HepG2 (cell line): ENCODE measurements around the gene BUB1. TPM values are rescaled to one million over a fixed set of nuclear protein-coding genes. Genes with fewer than 3 reads are reported as not detected.

ENCODE experiments used
- ATAC-seq: fragments of 200-7000 bp; cut with Tn5 transposase; 3 replicates; pipeline ENCODE4 v1.9.1; 2020; ENCODE audit warnings: mild to moderate bottlenecking, moderate library complexity
- BruUV-seq: library from RNA; stranded (reverse); fragments of 400-500 nt; replicated peaks from 2 replicates; lab custom pipeline; 2021; lab: Mats Ljungman, UMichigan
- CTCF ChIA-PET: fragments of 300-600 bp; formaldehyde crosslinking; extraction: SDS; loops from one replicate; lab custom pipeline; 2021; ENCODE audit warnings: low total read pairs, inconsistent platforms, low intra/inter-chr PET ratio; lab: Yijun Ruan, JAX
- POLR2A ChIA-PET: fragments of 350-600 bp; sonication (Branson Sonifier 250); formaldehyde crosslinking; loops from one replicate; lab custom pipeline; 2020; ENCODE audit warnings: antibody characterized with exemption, inconsistent platforms; lab: Yijun Ruan, JAX
- DNase-seq: peaks from one replicate; pipeline ENCODE4 v3.0.0-alpha.2; 2015; ENCODE audit warnings: low spot score
- FAIRE-seq: peaks from 3 replicates; lab custom pipeline; 2011; peaks lifted over from hg19 to GRCh38; lab: Jason Lieb, UNC
- H2AFZ ChIP-seq: one replicate; pipeline ENCODE4 v1.6.1; 2011; ENCODE audit warnings: low read length, inconsistent platforms
- H3K27ac ChIP-seq: fragments of 300-600 bp; 3 replicates; pipeline ENCODE4 v1.8.0; 2011; ENCODE audit warnings: mixed run types, mild to moderate bottlenecking, mixed read lengths, low read length, inconsistent platforms; ENCODE audit not compliant: insufficient read depth; ENCODE audit errors: extremely low read length
- H3K27me3 ChIP-seq, 2 experiments: fragments of 200-600 bp in 1 of 2; 2 replicates in 1 of 2; 3 replicates in 1 of 2; pipeline versions ENCODE4 v1.6.0 to v1.8.0; 2011; ENCODE audit warnings: low read length in 2 of 2, mild to moderate bottlenecking in 2 of 2, moderate library complexity in 2 of 2, inconsistent platforms in 1 of 2; ENCODE audit not compliant: insufficient read depth in 2 of 2, control insufficient read depth in 1 of 2
- H3K36me3 ChIP-seq, 2 experiments: fragments of 200-600 bp in 1 of 2; replicated peaks in 1 of 2; 2 replicates in 1 of 2; 3 replicates in 1 of 2; pipeline versions ENCODE4 v1.5.1 to v1.8.0; 2011; ENCODE audit warnings: low read length in 2 of 2, inconsistent platforms in 1 of 2; ENCODE audit not compliant: insufficient read depth in 2 of 2, control insufficient read depth in 1 of 2
- H3K4me1 ChIP-seq: 2 replicates; pipeline ENCODE4 v1.5.1; 2012; ENCODE audit warnings: low read length, inconsistent platforms; ENCODE audit not compliant: insufficient read depth
- H3K4me2 ChIP-seq: 2 replicates; pipeline ENCODE4 v1.6.0; 2011; ENCODE audit warnings: low read depth, low read length, inconsistent platforms
- H3K4me3 ChIP-seq, 3 experiments: fragments of 200-600 bp in 1 of 3; sonication (generic), shearing (Covaris generic) in 1 of 3; replicated peaks in 1 of 3; 2 replicates each; pipeline ENCODE4 v1.5.1; 2011 to 2016; ENCODE audit warnings: low read length in 3 of 3, inconsistent platforms in 2 of 3, low read depth in 2 of 3, mild to moderate bottlenecking in 2 of 3, control low read depth in 1 of 3, mixed read lengths in 1 of 3; ENCODE audit not compliant: insufficient read depth in 1 of 3
- H3K79me2 ChIP-seq: one replicate; pipeline ENCODE4 v1.6.1; 2011; ENCODE audit warnings: low read length, inconsistent platforms; ENCODE audit not compliant: insufficient read depth
- H3K9ac ChIP-seq: 2 replicates; pipeline ENCODE4 v1.6.0; 2011; ENCODE audit warnings: mild to moderate bottlenecking, low read depth, low read length, inconsistent platforms; ENCODE audit not compliant: insufficient read depth
- H3K9me3 ChIP-seq: 2 replicates; pipeline ENCODE4 v1.5.1; 2012; ENCODE audit warnings: mild to moderate bottlenecking, low read length
- H4K20me1 ChIP-seq: 2 replicates; pipeline ENCODE4 v1.6.0; 2011; ENCODE audit warnings: inconsistent platforms, mild to moderate bottlenecking, low read length, moderate library complexity; ENCODE audit not compliant: insufficient read depth
- FOXP1 ChIP-seq, 2 experiments: fragments of 450-650 bp in 1 of 2; IDR thresholded peaks; 2 replicates each; pipeline ENCODE4 v1.6.1; 2017 to 2018; ENCODE audit warnings: antibody characterized with exemption in 1 of 2
- IRF2 ChIP-seq: IDR thresholded peaks from 2 replicates; pipeline ENCODE4 v1.6.1; 2018; ENCODE audit warnings: missing genetic modification reagents, missing compliant biosample characterization
- NFYC ChIP-seq: IDR thresholded peaks from 2 replicates; pipeline ENCODE4 v1.6.1; 2016; ENCODE audit warnings: missing genetic modification reagents, missing compliant biosample characterization
- PCBP1 ChIP-seq: fragments of 200-400 bp; formaldehyde crosslinking; IDR thresholded peaks from 2 replicates; pipeline ENCODE4 v1.6.1; 2017; ENCODE audit warnings: mild to moderate bottlenecking, low read depth, low read length, borderline replicate concordance
- PPARG ChIP-seq: conservative IDR thresholded peaks from 2 replicates; pipeline ENCODE4 v1.6.1; 2016; ENCODE audit warnings: missing biosample characterization, missing genetic modification reagents
- SOX13 ChIP-seq, 3 experiments: fragments of 450-650 bp in 1 of 3; sonication (generic) in 1 of 3; formaldehyde crosslinking in 1 of 3; IDR thresholded peaks in 2 of 3; conservative IDR thresholded peaks in 1 of 3; 2 replicates each; pipeline versions ENCODE4 v1.5.0 to v1.6.1; 2016 to 2020; ENCODE audit warnings: antibody characterized with exemption in 1 of 3, mild to moderate bottlenecking in 1 of 3, missing compliant biosample characterization in 1 of 3, missing genetic modification reagents in 1 of 3, moderate library complexity in 1 of 3
- ZBTB7A ChIP-seq: sonication (generic); formaldehyde crosslinking; IDR thresholded peaks from 2 replicates; pipeline ENCODE4 v1.8.0; 2022; ENCODE audit warnings: mild to moderate bottlenecking, missing genetic modification reagents
- ZMYM3 ChIP-seq: sonication (generic); formaldehyde crosslinking; IDR thresholded peaks from 2 replicates; pipeline ENCODE4 v1.5.1; 2020; ENCODE audit warnings: mild to moderate bottlenecking, missing genetic modification reagents
- ZNF143 ChIP-seq: sonication (generic); formaldehyde crosslinking; IDR thresholded peaks from 2 replicates; pipeline ENCODE4 v1.4.0; 2020; ENCODE audit warnings: missing genetic modification reagents
- ZNF264 ChIP-seq: sonication (generic); formaldehyde crosslinking; IDR thresholded peaks from 2 replicates; pipeline ENCODE4 v1.4.0; 2020; ENCODE audit warnings: missing genetic modification reagents
- ZNF3 ChIP-seq: IDR thresholded peaks from 2 replicates; pipeline ENCODE4 v1.7.0; 2017; ENCODE audit warnings: inconsistent platforms
- ZNF484 ChIP-seq: sonication (generic); formaldehyde crosslinking; IDR thresholded peaks from 2 replicates; pipeline ENCODE4 v1.5.1; 2020; ENCODE audit warnings: mild to moderate bottlenecking, low read depth, missing genetic modification reagents, borderline replicate concordance
- ZNF589 ChIP-seq: sonication (generic); formaldehyde crosslinking; conservative IDR thresholded peaks from 2 replicates; pipeline ENCODE4 v1.8.0; 2022; ENCODE audit warnings: mild to moderate bottlenecking, moderate library complexity, missing genetic modification reagents
- ZSCAN30 ChIP-seq: sonication (generic); formaldehyde crosslinking; IDR thresholded peaks from 2 replicates; pipeline ENCODE4 v1.5.0; 2020; ENCODE audit warnings: mild to moderate bottlenecking, missing genetic modification reagents
- WGBS: methylation state at CpG from one replicate; pipeline ENCODE4 v1.1.6; 2017; ENCODE audit warnings: low lambda C conversion rate; 5-methylcytosine and 5-hydroxymethylcytosine counted together
- in situ Hi-C: cut with HindIII; loops from 2 replicates; pipeline ENCODE4 v1.10.0; 2017; ENCODE audit warnings: low pct_unique_long_range_greater_than_20kb; ENCODE audit not compliant: extremely low pct_ligation_motif_present
- intact Hi-C: fragments of 100-400 bp; cut with micrococcal nuclease; formaldehyde crosslinking; loops from one replicate; pipeline ENCODE4 v1.10.0; 2022; ENCODE audit not compliant: unreplicated experiment
- polyA plus RNA-seq, 8 experiments: library from polyadenylated mRNA; depleted of rRNA in 3 of 8; stranded (reverse) in 7 of 8; unstranded in 1 of 8; fragments of >200 nt; fragmentation: Illumina TruSeq in 4 of 8; extraction: Trizol in 4 of 8; gene quantifications; 2 replicates each; pipeline versions ENCODE4 v1.2.1 to v1.2.3, GENCODE V29; 2011 to 2016; ENCODE audit warnings: low read depth in 4 of 8, missing spikeins in 1 of 8, mixed read lengths in 1 of 8; ENCODE audit not compliant: insufficient read depth in 1 of 8
- total RNA-seq, 5 experiments: library from RNA; depleted of rRNA; stranded (reverse); fragments of >200 nt; fragmentation: Illumina TruSeq; extraction: Trizol; gene quantifications; 2 replicates each; pipeline ENCODE4 v1.2.3, GENCODE V29; 2016; ENCODE audit warnings: low read depth in 1 of 5
- TF ChIP-seq, protein P1 (sequence below): sonication (generic); formaldehyde crosslinking; IDR thresholded peaks from 2 replicates; pipeline ENCODE4 v1.4.0; 2020; ENCODE audit warnings: mild to moderate bottlenecking, missing genetic modification reagents
- TF ChIP-seq, protein P2 (sequence below): IDR thresholded peaks from 2 replicates; pipeline ENCODE4 v1.6.1; 2016

BUB1 gene
- total and polyA plus RNA-seq, 2 of the 13 experiments (the other 11 are each of a cell fraction or from before 2014, with no cell fraction given): 27.8 to 52.6 TPM

DNA sequence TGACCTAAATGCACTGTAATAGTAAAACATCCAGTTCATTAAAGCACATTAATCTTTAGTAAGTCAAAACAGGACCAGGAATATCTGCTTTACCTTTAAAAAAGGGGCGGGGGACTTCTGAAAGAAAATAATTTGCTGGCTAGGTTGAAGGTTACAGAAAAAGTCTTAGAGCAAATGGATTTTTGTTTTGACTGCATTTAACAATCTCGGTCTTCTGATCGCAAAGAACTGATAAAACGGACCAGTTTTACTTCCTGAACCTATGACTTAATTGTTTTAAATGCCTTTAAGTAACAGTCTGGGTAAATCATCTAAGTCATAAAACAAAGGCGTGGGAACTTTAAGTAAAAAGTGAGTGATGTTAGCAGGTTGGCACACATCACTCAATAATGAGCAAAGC lies 783 bp downstream of the BUB1 start:
- TSS peak; percentile 71 for BruUV-seq
- H3K27ac ChIP-seq: peak overlapping the region; percentile 48
- 3% methylated on average over 5 of the region's 5 CpGs for WGBS
- peaks cover 0 to 10% of the 10 kb centered on the region in 2 experiments; a peak in 2 of 5 replicates for H3K27me3 ChIP-seq
- peaks cover 34% of the 10 kb centered on the region for H3K4me1 ChIP-seq
- ATAC-seq (no peak), DNase-seq (no peak), FAIRE-seq (no peak)
- POLR2A ChIA-PET: no interaction called here
- intact Hi-C loops: no loop called here
- no peaks in the 10 kb centered on the region for H4K20me1 ChIP-seq
- peak overlapping the region; percentile 67 for H3K4me2 ChIP-seq
- CTCF ChIA-PET: no interaction called here
- in situ Hi-C loops: no loop called here
- H3K4me3 ChIP-seq: peak overlapping the region; percentile 70 to 96 (median 85)
- peak overlapping the region; percentile 76 for H3K9ac ChIP-seq
- H3K79me2 ChIP-seq: peaks cover 34% of the 10 kb centered on the region
- no peak overlapping the region for H2AFZ ChIP-seq
- peaks cover 10 to 26% of the 10 kb centered on the region in 2 experiments for H3K36me3 ChIP-seq
- TF ChIP-seq NFYC (CRISPR knock-in tag): no peak
- no peak for TF ChIP-seq IRF2
- TF ChIP-seq ZMYM3 (CRISPR knock-in tag): no peak
- TF ChIP-seq ZNF484 (CRISPR knock-in tag): no peak
- no peak for TF ChIP-seq FOXP1 (IDR thresholded peaks at IDR 0.05)
- TF ChIP-seq FOXP1 (CRISPR knock-in tag; IDR thresholded peaks at IDR 0.05): no peak
- TF ChIP-seq ZSCAN30 (CRISPR knock-in tag): no peak
- H3K9me3 ChIP-seq: no peaks in the 10 kb centered on the region

DNA sequence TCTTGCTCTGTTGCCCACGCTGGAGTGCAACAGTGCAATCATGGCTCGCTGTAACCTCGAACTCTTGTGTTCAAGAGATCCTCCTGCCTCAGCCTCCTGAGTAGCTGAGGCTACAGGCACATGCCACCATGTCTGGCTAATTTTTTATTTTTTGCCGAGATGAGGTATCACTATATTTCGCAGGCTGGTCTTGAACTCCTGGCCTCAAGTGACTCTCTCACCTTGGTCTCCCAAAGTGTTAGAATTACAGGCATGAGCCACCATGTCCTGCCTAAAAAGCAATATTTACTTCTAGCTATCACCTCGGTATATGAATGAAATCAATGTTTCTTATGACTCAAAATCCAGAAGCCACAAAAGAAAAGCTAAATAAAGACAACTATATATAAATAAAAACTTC lies 2.2 kb downstream of the BUB1 start:
- H3K27ac ChIP-seq: no peak overlapping the region

More for the DNA sequence above, 2.2 kb downstream of the BUB1 start:
- H3K27me3 ChIP-seq: peaks cover 0 to 10% of the 10 kb centered on the region in 2 experiments; a peak in 2 of 5 replicates
- H3K36me3 ChIP-seq: peaks cover 12 to 39% of the 10 kb centered on the region in 2 experiments
- intact Hi-C loops (no loop called here), in situ Hi-C loops (no loop called here)
- 91% methylated on average over 6 of the region's 6 CpGs for WGBS
- FAIRE-seq (no peak), DNase-seq (no peak), ATAC-seq (no peak)
- H3K4me1 ChIP-seq: peaks cover 34% of the 10 kb centered on the region
- no peak overlapping the region for H3K4me3 ChIP-seq
- ChIA-PET POLR2A (no interaction called here), CTCF (no interaction called here)
- H4K20me1 ChIP-seq: no peaks in the 10 kb centered on the region
- H3K9ac ChIP-seq: no peak overlapping the region; the same call in 1 of the 2 replicates
- no peak overlapping the region for H2AFZ ChIP-seq
- no peaks in the 10 kb centered on the region for H3K9me3 ChIP-seq
- H3K4me2 ChIP-seq: peak overlapping the region; percentile 23; the same call in 1 of the 2 replicates
- peaks cover 34% of the 10 kb centered on the region for H3K79me2 ChIP-seq
- TF ChIP-seq ZNF589 (CRISPR knock-in tag): no peak
- no peak for TF ChIP-seq ZNF143
- TF ChIP-seq, protein P1, sequence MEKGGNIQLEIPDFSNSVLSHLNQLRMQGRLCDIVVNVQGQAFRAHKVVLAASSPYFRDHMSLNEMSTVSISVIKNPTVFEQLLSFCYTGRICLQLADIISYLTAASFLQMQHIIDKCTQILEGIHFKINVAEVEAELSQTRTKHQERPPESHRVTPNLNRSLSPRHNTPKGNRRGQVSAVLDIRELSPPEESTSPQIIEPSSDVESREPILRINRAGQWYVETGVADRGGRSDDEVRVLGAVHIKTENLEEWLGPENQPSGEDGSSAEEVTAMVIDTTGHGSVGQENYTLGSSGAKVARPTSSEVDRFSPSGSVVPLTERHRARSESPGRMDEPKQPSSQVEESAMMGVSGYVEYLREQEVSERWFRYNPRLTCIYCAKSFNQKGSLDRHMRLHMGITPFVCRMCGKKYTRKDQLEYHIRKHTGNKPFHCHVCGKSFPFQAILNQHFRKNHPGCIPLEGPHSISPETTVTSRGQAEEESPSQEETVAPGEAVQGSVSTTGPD (CRISPR knock-in tag): no peak
- TF ChIP-seq, protein P2, sequence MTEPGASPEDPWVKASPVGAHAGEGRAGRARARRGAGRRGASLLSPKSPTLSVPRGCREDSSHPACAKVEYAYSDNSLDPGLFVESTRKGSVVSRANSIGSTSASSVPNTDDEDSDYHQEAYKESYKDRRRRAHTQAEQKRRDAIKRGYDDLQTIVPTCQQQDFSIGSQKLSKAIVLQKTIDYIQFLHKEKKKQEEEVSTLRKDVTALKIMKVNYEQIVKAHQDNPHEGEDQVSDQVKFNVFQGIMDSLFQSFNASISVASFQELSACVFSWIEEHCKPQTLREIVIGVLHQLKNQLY (CRISPR knock-in tag): no peak
- TF ChIP-seq PPARG (CRISPR knock-in tag): no peak
- no peak for TF ChIP-seq ZNF264
- TF ChIP-seq PCBP1: no peak
- no peak for TF ChIP-seq ZBTB7A
- TF ChIP-seq ZNF3 (CRISPR knock-in tag): no peak
- TF ChIP-seq SOX13 (IDR thresholded peaks at IDR 0.05): no peak
- TF ChIP-seq SOX13 (CRISPR knock-in tag; conservative IDR thresholded peaks at IDR 0.05 in 1 of 2, IDR thresholded peaks at IDR 0.05 in 1 of 2): no peak
- no TSS peak for BruUV-seq
